T-helper 17 cell (primary cell): ENCODE data around the gene MIB2. TPM values are rescaled to one million over a fixed set of nuclear protein-coding genes. Genes with fewer than 3 reads are reported as not detected.

Experiments
- ATAC-seq: fragments of 150-1000 bp; cut with Tn5 transposase; 2 replicates; pipeline ENCODE4 v1.10.0; 2021; ENCODE audit warnings: mild to moderate bottlenecking, moderate library complexity
- DNase-seq, 3 donors: peaks; one replicate each; pipeline versions ENCODE4 v3.0.0 to v3.0.0-alpha.2; 2020 to 2021
- H3K9me3 ChIP-seq: one replicate; pipeline ENCODE4 v1.7.0; 2013; ENCODE audit warnings: low read length, mild to moderate bottlenecking; ENCODE audit not compliant: control insufficient read depth, poor library complexity, severe bottlenecking
- H3K27ac Mint-ChIP-seq: one replicate; pipeline ENCODE4 v1.8.0; 2022; ENCODE audit warnings: mild to moderate bottlenecking, moderate library complexity, mixed read lengths
- H3K27me3 Mint-ChIP-seq: one replicate; pipeline ENCODE4 v1.8.0; 2022; ENCODE audit warnings: mixed read lengths
- H3K36me3 Mint-ChIP-seq: one replicate; pipeline ENCODE4 v1.8.0; 2022; ENCODE audit warnings: low read depth, mixed read lengths
- H3K4me1 Mint-ChIP-seq: one replicate; pipeline ENCODE4 v1.8.0; 2022; ENCODE audit warnings: mild to moderate bottlenecking, mixed read lengths
- H3K4me3 Mint-ChIP-seq: one replicate; pipeline ENCODE4 v1.8.0; 2022; ENCODE audit warnings: mild to moderate bottlenecking, moderate library complexity, mixed read lengths
- total RNA-seq, 4 donors: library from RNA in 2 of 4; stranded (reverse) in 2 of 4; gene quantifications; one replicate each; pipeline ENCODE4 v1.2.3 and lab custom pipeline; 2022 to 2026

MIB2 gene
- total RNA-seq, 2 donors from 2014 or later, result 42.0 to 50.0 TPM

GRCh38 chr1:1614204-1614953 is 921 bp upstream of the MIB2 start:
- peak overlapping the region; percentile 98 for H3K4me3 Mint-ChIP-seq
- no peaks in the 10 kb centered on the region for H3K9me3 ChIP-seq
- peak; percentile 35 for ATAC-seq
- H3K4me1 Mint-ChIP-seq, result peaks cover 25% of the 10 kb centered on the region
- no peaks in the 10 kb centered on the region for H3K27me3 Mint-ChIP-seq
- H3K27ac Mint-ChIP-seq, result peak overlapping the region; percentile 100
- no peaks in the 10 kb centered on the region for H3K36me3 Mint-ChIP-seq
- DNase-seq, result peak in 2 of 3 donors; percentile 37 to 49

- Mint-ChIP-seq H3K27me3 (no peaks in the 10 kb centered on the region), H3K4me3 (peak overlapping the region; percentile 98), H3K36me3 (no peaks in the 10 kb centered on the region), H3K27ac (peak overlapping the region; percentile 100), H3K4me1 (peaks cover 25% of the 10 kb centered on the region)
- peak; percentile 1 for ATAC-seq
- H3K9me3 ChIP-seq, result no peaks in the 10 kb centered on the region
- DNase-seq, result no peak
These were observed 395 bp upstream of the MIB2 start for GRCh38 chr1:1614954-1615255.

GRCh38 chr1:1616045-1616790 is 918 bp downstream of the MIB2 start:
- no peaks in the 10 kb centered on the region for H3K9me3 ChIP-seq
- H3K4me3 Mint-ChIP-seq, result peak overlapping the region; percentile 83
- no peaks in the 10 kb centered on the region for H3K36me3 Mint-ChIP-seq
- no peaks in the 10 kb centered on the region for H3K27me3 Mint-ChIP-seq
- ATAC-seq (peak; percentile 13), DNase-seq (peak in 2 of 3 donors; percentile 51 to 55)
- peak overlapping the region; percentile 57 for H3K27ac Mint-ChIP-seq
- peaks cover 25% of the 10 kb centered on the region for H3K4me1 Mint-ChIP-seq

DNA sequence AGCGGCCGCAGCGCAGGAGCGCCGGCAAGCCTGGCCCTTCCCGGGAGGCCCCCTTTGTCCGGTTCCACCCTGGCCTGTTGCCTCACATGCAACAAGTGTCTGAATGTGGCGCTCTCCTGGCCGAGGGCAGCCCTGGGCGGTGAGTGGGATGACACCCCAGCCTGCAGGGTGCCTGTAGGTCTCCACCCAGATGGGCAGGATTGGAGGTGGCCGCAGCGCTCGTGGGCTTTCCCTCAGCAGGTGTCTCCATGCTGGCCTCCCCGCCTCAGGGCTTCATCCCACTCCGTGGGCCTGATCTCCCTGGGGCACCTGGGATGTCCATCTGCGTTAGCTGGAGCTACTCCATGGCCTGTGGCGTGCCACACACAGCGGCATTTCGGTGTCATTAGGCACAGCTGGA is 1.5 kb downstream of the MIB2 start:
- no peaks in the 10 kb centered on the region for H3K36me3 Mint-ChIP-seq
- H3K4me3 Mint-ChIP-seq, result peak overlapping the region; percentile 83
- no peaks in the 10 kb centered on the region for H3K27me3 Mint-ChIP-seq
- ATAC-seq (no peak), DNase-seq (no peak)
- H3K9me3 ChIP-seq, result no peaks in the 10 kb centered on the region
- H3K4me1 Mint-ChIP-seq, result peaks cover 24% of the 10 kb centered on the region
- peak overlapping the region; percentile 57 for H3K27ac Mint-ChIP-seq

DNA sequence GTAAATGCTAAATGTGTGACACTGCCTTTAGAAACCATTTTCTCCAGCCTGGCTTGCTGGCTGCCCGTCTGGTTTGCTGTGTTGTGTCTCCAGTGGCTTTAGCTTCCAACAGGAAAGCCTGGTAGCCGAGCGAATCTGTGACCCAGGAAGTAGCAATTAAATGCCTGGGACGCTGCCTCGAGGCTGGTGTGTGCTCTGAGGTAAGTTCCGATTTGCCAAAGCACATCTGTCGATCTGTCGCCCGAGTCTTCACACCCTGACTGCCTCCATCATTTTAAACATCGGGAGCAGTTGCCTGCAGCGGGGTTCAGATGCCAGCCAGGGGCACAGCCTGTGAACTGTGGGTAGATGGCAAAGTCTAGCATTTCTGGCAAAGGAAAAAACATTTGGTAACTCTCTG is 2.2 kb downstream of the MIB2 start:
- H3K9me3 ChIP-seq, result no peaks in the 10 kb centered on the region
- Mint-ChIP-seq H3K4me3 (peak overlapping the region; percentile 83), H3K4me1 (peaks cover 26% of the 10 kb centered on the region), H3K36me3 (no peaks in the 10 kb centered on the region), H3K27me3 (no peaks in the 10 kb centered on the region), H3K27ac (peak overlapping the region; percentile 57)
- ATAC-seq (no peak), DNase-seq (no peak)

- Mint-ChIP-seq H3K27ac (no peak overlapping the region), H3K4me1 (peaks cover 28% of the 10 kb centered on the region), H3K36me3 (no peaks in the 10 kb centered on the region), H3K4me3 (no peak overlapping the region), H3K27me3 (no peaks in the 10 kb centered on the region)
- ATAC-seq (no peak), DNase-seq (no peak)
- H3K9me3 ChIP-seq, result no peaks in the 10 kb centered on the region
These were observed 2.6 kb downstream of the MIB2 start for GRCh38 chr1:1617925-1618324.

GRCh38 chr1:1618396-1619068 is 3.2 kb downstream of the MIB2 start:
- no peaks in the 10 kb centered on the region for H3K27me3 Mint-ChIP-seq
- no peak overlapping the region for H3K27ac Mint-ChIP-seq
- peaks cover 26% of the 10 kb centered on the region for H3K4me1 Mint-ChIP-seq
- DNase-seq, result no peak
- no peak for ATAC-seq
- no peaks in the 10 kb centered on the region for H3K9me3 ChIP-seq
- H3K4me3 Mint-ChIP-seq, result no peak overlapping the region
- H3K36me3 Mint-ChIP-seq, result no peaks in the 10 kb centered on the region

- H3K36me3 Mint-ChIP-seq, result no peaks in the 10 kb centered on the region
- H3K27ac Mint-ChIP-seq, result no peak overlapping the region
- no peak for DNase-seq
- ATAC-seq, result no peak
- no peaks in the 10 kb centered on the region for H3K27me3 Mint-ChIP-seq
- no peaks in the 10 kb centered on the region for H3K9me3 ChIP-seq
- H3K4me3 Mint-ChIP-seq, result no peak overlapping the region
- H3K4me1 Mint-ChIP-seq, result peaks cover 14% of the 10 kb centered on the region
These were observed 4.6 kb downstream of the MIB2 start for GRCh38 chr1:1619917-1620361.

DNA sequence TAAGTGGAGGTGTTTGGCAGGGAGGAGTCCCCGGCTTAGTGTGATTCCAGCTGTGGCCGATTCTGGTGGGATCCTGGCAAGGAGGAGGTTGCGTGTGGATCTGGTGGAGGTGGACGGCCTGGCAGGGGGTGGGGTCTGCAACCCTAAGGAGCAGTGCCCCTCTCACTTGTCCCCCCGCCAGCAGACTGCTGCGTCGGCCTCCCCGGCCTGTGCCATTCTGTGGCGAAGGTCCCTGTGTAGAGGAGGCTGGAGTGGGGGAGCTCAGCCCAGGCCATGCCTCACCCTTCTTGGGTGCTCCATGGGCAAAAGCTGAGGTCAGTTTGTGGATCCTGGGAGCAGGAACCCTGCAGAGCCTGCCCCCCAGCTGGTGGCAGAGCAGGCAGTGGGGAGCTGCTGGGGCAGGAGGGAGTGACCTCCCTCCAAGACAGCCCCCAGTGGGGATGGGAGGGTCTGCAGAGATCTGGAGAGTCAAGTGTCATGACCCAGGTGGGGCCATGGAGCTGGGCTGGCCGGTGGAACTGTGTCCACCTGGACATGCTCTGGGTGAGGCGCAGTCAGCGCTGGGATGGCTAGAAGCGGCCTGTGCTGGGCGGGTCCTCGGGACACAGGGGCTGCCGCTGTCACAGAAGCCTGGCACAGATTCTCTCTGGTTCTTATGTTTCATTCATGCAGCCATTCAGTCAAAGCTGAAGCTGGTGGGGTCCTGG is 5.3 kb downstream of the MIB2 start:
- no peak overlapping the region for H3K27ac Mint-ChIP-seq
- ATAC-seq (no peak), DNase-seq (no peak)
- no peaks in the 10 kb centered on the region for H3K9me3 ChIP-seq
- no peaks in the 10 kb centered on the region for H3K27me3 Mint-ChIP-seq
- H3K4me1 Mint-ChIP-seq, result peaks cover 15% of the 10 kb centered on the region
- no peak overlapping the region for H3K4me3 Mint-ChIP-seq
- no peaks in the 10 kb centered on the region for H3K36me3 Mint-ChIP-seq

DNA sequence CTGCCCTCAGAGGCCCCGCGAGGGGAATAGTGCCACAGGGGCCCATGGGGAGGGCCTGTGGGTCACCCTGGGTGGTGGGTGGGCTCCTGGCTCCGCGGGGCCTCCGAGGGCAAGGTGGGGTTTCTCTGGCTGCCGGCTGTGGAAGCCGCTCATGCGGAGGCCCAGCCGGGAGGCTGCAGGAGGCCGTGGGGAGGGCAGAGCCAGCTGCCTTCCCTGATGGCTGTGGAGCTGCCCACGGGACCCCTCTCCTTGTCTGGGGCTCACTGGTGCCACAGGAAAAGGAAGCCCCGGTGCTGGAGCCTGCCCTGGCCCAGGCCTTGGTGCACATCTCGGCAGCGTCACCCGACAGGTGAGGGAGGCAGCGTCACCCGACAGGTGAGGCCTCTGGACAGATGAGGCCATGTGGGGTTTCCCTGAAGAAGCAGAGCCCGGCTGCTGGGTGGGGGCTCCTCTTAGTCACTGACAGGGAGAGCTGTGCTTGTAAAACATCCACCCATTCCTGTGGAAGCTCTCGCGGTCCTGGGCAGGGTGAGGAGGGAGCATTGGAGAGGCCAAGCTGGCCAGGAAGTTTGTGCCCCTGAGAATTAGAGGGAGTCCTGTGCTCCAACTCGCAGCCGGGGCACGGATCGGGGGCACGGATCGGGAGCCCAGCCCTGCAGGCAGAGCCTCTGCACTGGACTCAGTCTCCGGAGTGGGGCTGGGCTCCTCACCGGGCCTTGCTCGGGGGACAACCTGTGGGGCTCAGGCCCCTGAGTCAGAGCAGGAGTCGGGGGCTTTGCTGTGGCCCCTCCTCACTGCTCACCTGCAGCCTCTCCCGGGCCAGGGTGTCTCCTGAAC is 6.1 kb downstream of the MIB2 start:
- no peak for ATAC-seq
- Mint-ChIP-seq H3K27ac (no peak overlapping the region), H3K4me3 (no peak overlapping the region), H3K4me1 (peaks cover 15% of the 10 kb centered on the region), H3K36me3 (no peaks in the 10 kb centered on the region), H3K27me3 (no peaks in the 10 kb centered on the region)
- DNase-seq, result no peak
- no peaks in the 10 kb centered on the region for H3K9me3 ChIP-seq

DNA sequence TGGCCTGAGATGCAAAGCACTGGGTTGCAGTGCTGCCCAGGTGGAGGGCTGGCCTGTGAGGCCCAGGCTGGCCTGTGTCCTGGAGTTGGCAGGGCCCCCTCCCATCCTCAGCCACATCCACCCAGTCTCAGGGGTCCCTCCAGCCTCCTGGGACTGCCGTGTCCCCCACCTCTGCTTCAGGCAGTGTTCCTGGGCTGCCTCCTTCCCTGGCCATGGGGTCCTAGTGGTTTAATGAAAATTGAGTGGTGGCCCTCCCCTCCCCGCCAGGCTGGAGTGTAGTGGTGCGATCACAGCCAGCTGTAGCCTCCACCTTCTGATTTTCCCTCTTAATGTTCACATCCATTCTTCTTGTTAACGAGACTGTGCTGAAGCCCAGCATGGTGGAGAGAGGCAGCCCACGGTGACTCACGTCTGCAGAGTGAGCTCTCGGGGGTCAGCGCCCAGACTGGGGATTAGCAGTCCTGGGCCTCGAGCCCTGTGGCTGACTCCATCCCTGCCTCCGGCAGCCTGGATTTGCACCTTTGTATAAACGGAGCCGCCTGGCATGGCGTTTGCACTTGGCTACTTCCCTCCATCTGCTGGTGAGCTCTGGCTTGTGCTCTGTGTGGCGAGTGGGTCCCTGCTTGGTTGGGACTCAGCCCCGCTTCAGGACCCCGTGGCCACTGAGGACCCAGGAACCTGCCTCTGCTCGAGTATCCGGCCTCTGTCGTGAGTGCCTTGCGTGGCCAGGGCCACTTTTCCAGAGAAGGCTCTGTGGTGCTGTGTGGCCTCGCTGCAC is 6.9 kb downstream of the MIB2 start:
- Mint-ChIP-seq H3K27me3 (no peaks in the 10 kb centered on the region), H3K4me3 (no peak overlapping the region), H3K36me3 (no peaks in the 10 kb centered on the region), H3K27ac (peak overlapping the region; percentile 73), H3K4me1 (peaks cover 10% of the 10 kb centered on the region)
- no peak for ATAC-seq
- H3K9me3 ChIP-seq, result no peaks in the 10 kb centered on the region
- DNase-seq, result no peak

DNA sequence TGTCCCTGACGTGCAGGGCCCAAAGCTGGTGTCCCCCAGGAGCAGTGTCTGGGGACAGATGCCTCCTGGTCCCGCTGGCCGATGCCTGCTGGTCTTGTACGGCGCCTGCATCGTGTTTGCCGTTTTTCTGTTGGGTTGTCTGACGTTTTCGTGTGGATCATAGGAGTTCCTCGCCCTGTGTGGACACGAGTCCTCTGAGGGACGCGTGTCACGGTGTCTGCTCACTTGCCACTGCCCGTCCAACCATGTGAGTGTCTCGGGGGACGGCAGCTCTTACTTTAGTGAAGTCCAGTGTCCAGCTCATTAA is 7.4 kb downstream of the MIB2 start:
- no peaks in the 10 kb centered on the region for H3K9me3 ChIP-seq
- DNase-seq (no peak), ATAC-seq (no peak)
- H3K36me3 Mint-ChIP-seq, result no peaks in the 10 kb centered on the region
- H3K27ac Mint-ChIP-seq, result peak overlapping the region; percentile 73
- H3K4me1 Mint-ChIP-seq, result peaks cover 8% of the 10 kb centered on the region
- no peaks in the 10 kb centered on the region for H3K27me3 Mint-ChIP-seq
- no peak overlapping the region for H3K4me3 Mint-ChIP-seq
